Cerebellar cortex (tissue), 1 donor: ENCODE data around the gene MIPOL1.
A peak's percentile ranks its signal among the peaks of the same experiment; 100 is the strongest.

Experiments used
- DNase-seq: peaks from one replicate; pipeline ENCODE4 v3.0.0-alpha.2; 2015; ENCODE audit warnings: low spot score

Gene MIPOL1

DNA sequence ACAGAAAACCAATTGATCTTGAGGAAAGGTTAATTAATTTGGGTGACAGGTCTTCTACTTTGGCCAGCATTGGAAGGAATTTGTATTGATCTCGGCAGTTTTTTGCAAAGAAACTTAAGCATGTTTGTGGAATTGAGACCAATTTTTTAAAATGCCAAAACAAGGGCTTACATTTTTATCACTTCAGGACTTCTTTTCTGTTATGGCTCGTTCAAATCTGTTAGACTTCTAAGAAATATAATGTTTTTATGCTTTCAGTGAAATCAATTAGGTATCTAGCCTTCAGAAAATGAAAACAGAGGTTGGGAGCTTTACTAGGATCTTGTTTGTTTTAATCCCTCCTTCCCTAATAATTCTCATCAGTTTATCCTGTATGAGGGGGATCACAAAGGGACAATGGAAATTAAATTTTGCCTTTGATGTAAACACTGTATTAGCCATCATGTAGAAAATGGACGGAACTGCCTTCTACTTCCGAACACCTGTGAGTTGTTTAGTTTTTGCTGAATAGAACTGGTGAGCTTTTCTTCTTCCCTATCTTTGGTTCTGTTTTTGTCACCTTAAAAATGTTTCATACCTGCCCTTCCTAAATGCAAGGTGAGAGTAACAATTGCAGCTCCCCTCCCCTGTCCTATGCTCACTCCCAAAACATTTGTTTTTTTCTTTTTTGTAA lies 389.5 kb downstream of the MIPOL1 start:
- DNase-seq, result no peak

DNA sequence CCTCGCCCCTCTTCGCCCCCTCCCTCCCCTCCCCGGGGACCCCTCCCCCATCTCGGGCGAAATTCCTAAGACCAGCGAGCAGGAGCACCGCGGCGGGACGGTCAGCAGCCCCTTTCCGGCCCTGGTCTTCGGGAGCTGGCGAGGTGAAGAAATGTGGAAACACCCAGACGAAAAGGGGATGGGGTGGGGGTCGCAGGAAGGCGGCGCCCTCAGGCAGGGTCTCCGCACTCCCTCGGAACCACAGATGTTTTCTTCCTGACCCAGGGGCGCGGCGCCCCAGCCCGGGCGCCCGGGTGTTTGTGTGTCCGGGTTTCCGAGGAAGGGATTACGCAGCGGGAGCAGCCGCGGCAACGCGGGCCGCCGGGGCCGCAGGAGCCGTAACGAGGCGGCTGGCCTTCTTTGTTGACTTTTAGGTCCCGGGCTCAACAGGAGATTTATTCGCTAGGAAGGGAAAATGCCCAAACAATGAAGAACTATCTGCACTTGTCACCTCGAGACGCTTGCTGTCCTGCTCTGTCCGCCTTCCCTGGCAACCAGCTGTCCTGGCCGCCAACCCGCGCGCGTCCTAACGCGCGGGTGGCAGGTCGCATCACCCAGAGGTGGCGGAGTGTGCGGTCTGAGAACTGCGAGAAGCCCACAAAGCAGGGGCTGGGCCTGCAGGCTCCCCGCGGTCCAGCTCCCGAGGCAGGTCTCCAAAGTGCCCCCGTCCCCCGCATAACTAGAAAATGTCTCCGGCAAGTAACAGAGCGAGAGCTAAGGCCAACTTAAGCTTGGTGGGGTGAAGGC lies 390.3 kb downstream of the MIPOL1 start:
- no peak for DNase-seq

DNA sequence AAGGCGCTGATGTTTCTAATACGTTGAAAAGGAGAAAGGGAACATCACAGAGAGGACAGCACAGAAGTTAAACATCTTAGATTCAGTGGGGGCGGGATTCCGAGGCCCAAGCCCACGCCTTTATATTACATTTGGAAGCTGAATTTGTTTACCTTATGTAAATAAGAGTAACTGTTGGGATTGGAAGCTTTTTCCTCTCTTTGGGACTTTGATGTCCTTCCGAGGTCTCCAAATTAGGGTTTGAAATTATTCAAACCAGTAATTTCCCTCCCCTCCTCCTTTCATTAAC lies 390.9 kb downstream of the MIPOL1 start:
- DNase-seq, result no peak

DNA sequence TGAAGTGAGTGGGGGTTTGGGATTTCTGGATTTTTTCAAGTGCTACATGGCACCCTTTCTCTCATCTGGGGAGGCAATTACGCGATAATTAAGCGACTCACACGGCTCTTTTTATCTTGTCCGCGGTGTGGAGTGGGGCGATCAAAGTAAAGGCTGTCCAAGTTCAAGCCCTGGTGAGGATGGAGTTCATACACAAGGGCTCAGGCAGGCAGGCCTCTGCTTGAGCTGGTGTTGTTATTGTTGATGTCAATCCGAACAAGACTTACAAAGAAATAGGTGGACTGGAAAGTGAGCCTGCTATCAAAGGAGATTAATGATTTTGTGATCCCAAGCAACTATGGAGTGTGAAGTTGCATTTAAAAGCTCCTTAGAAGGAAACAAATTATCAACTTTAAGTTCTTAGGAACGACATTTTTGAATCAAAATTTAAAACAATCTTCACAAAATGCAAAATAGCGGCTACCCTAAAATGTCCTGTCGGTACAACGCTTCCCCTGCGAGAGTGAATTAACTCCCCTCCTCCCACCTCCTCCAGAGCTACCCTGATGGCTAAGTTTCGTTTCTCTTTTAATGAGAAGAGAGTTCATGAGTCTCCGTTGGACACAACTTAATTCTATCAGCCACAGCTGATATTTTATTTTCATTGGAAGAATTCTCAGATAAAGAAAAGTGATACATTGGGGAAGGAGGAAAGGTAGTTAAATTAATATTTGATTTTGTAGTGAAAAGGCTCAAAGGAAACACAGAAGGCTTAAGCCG lies 391.4 kb downstream of the MIPOL1 start:
- DNase-seq, result no peak

DNA sequence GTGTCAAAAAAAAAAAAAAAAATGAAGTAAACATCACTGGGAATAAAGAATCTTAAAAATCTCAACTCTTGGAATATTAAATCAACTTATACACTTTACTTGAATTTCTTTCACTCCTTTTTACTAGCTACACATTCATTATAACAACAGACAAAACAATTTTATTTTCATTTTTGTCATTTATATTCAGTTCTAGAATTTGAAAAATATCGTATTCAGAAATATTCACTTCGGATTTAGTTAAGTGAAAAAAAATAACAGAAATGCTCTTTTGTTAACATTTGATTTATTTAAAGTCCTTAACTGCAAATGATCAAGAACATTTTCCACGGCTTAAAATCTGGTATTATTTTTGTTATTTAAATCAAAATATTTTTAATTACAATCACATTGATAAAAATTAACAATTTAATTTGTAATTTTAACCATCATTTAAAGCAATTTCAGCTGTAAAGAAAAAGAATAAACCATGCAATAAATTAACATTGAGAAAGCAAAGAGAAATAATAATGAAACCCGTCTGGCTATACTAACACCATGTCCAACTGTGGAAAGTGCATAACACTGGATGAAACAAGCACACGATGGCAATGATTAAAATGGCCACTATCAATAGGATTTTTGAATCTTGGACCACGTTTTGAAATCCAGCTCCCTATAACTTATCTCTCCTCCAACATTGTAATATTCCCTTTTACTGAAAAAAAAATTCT lies 392.1 kb downstream of the MIPOL1 start:
- no peak for DNase-seq

DNA sequence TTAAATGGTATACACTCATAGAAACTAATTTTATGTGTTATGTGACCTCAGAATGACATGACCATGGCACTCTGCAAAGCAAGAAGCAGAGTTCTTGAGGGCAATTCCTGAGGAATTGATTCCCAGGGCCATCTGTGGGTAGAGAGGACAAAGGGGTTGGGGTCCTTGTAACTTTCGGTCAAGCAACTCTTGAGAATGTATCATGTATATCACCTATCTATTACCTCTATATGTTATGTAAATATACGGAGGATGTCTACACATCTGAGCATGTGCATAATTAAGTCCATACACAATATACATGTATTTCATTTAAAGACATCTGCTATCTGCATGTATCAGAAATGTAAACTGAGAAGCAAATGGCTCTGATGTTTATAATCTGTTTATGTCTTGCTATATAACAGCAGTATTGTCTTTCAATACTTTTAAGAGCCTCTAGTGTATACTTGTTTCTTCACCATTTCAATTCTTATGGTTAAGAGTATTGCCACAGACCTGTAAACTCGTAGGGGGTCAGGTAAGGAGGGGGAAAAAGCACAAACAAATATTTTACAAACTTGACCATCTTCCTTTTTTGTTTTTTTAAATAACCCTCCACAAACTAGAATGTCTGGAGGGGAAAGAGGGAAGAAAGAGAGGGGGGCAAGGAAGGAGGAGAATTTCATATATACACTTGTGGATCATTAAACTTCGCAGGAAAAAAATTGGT lies 392.8 kb downstream of the MIPOL1 start:
- DNase-seq, result no peak

DNA sequence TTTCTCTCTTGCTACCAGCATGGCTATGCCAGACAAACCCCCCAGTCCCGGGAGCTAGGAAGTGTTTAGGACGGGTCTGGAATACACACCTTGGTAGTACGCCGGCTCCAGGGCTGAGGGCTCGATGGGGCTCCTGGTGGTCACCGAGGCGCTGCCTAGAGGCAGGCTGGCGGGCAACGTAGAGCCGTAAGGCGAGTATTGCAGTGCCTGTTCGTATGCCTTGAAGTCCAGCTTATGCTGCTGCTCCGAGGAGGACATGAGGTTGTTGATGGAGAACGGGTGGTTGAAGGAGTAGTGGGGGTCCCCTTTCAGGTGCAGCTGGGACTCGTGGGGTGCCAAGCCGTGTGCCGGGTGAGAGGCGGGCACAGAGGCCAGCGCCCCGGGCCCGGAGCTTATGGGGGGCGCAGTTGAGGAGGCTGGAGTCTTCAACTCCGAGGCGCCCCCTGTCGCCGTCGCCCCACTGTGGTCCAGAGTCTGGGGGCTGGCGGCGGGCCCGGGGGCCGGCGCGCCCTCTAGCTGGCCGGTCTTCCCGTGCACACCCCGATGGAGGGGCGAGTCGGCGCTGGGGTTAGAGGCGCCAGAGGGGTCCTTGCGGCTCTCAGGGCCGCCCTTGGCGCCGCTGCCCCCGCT lies 393.7 kb downstream of the MIPOL1 start:
- DNase-seq, result no peak

DNA sequence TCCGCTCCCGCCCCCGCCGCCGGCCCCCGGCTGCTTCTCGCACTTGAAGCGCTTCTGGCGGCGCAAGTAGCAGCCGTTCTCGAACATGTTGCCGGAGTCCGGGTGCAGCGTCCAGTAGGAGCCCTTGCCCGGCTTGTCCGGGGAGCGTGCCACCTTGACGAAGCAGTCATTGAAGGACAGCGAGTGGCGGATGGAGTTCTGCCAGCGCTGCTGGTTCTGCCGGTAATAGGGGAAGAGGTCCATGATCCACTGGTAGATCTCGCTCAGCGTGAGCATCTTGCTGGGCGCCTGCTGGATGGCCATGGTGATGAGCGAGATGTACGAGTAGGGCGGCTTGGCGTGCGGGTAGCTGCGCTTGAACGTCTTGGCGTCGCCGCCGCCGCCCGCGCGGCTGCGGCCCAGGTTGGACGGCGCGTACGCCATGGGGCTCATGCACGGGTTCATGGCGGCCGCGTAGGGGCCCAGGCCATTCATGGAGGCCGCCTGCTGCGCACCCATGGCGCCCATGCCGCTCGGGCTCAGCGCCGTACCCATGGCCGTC lies 394.3 kb downstream of the MIPOL1 start:
- DNase-seq, result no peak

DNA sequence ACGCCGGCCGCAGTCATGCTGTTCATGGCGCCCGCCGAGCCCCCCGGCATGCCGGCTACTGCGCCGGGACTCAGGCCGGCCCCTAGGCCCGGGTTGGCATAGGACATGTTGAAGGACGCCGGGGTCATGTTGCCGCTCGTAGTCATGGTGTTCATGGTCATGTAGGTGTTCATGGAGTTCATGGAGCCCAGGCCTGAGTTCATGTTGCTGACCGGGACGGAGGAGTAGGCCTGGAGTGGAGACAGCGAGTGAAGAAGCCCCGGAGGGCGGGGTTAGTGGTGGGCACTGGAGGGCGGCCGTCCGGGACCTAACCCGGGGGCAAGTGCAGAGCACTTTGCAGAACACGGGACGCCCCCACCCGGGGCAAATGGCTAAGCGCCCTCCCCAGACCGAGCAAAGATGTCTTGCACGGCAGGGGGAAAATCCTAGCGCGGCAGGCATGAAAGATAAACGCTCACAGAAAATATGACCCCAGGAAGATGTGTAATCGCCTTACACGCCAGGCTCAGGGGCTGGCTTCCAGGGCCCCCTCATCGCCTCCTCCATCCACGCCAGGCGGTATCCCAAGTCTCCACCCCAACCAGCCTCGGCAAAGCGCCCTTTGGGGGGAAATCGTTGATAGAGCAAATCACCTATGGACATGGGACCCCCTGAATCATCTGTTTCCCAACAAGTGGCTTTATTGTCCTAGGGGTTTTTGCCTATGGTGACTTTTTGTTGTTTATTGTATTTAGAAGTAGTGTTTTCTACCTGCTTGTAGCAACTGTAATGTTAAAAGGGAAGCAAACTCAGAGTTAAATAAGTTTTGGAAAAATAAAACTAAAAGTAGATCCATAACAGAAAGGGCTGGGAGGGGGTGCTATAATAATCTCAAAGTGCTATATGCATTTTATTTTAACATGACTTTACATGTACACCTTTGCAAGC lies 395.0 kb downstream of the MIPOL1 start:
- DNase-seq, result no peak

DNA sequence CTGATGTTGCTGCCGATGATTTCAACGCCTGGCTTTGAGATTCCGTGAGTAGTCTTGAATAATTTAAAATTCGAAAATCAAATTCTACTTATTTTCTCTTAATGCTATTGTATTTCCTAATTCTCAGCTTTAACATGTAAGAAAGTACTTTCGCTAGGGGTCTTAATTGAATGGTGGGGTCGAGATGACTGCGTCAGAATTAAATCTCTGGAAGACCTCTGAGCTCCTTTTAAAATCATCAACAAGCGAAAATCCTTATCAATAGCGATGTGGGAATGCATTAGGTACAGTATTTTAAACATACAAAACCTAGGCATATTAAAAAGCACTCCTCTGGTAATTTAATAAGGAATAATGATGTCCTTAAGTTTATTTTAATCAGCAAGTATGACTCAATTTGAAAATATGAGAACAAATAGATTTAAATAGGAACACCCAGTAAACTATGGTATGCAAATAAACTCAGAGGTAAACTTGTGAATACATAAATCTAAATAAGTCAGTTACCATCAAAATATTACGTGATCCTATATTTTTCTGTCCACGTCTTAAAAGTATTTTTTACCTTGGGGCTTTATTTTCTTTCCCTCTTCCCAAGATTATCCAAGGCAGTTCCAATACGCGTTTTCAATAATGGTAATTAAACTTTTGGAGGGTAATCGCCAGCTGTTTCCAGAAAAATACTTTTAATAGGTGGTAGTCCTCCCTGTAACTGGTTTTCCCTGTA lies 395.9 kb downstream of the MIPOL1 start:
- DNase-seq, result no peak

DNA sequence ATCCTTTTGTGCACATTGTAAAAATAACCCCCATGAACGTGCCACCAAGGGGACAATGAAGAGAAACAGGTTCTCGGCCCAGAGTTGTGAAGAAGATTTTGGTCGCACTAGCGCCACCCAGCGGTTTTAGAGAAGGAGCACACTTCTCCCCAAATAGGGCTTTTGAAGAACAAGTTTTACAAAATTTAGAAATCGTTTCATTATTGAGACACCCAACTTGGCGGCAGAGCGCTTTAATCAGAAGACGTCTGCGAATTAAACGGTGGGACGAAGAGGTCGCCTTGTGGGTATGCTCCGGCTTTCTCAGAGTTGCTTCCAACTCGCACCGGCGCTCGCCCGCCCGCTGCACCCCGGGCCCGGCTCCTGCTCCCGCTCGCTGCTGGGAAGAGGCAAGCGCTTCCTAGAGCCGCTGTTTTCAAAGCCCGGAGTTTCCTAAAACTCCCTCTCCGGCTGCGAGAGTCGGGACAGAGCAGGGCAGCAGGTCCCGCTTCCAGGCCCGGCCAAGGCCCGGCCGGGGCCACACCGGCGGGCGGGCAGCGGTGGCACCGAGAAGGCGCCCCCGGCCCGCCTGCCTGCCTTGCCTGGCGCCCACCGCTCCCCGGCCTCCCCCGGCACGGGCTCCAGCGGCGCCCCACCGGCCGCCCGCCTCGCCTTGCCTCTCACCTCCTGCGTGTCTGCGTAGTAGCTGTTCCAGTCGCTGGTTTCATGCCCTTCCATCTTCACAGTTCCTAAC lies 396.7 kb downstream of the MIPOL1 start:
- DNase-seq, result peak; percentile 70

DNA sequence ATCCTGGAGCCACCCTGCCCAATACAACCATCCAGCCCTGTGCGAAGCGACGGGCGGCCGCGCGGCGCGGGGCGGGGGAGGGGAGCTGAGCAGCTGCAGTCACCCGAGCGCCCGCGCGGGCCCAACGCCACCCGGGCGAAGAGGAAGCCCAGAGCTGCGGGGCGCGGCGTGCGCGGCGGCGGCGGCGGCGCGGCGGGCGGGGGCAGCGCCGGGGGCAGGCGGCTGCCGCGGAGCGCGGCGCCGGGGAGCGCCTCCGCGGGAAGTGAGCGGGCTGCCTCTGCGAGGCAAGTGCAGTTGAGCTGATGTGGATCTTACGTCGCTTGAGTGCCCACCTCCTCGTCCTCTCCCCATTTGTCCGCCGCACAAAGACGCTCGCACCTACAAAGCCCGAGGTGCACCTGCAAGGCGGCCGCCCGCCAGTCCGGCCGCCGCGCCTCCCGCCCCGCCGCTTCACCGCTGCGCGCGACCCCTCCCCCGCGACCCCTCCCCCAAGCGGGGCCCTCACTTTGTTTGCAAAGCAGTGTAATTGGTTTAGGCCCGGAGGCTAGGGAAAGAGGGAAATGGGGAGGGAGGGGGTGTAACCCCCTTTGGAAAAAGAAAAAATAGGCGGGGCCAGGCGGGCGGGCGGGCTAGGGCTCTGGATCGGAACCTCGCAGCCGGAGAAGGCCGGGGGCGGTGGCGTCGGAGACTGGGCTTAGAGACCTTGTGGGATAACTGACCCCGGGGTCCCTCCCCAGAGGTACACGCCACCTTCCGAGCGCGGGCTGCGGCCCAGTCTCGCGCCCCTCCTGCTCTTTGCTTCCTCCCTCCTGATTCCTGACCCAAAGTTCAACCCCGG lies 397.5 kb downstream of the MIPOL1 start, which contains the start of the genes FOXA1 and TTC6:
Gene FOXA1 (minus strand): TSS at position 279 of the 838 bp plus-strand sequence. CDS start 277 bp downstream, at position 2.
Gene TTC6 (plus strand): TSS at position 659 of the 838 bp plus-strand sequence. CDS start 26,436 bp downstream, outside the sequence.
- no peak for DNase-seq

DNA sequence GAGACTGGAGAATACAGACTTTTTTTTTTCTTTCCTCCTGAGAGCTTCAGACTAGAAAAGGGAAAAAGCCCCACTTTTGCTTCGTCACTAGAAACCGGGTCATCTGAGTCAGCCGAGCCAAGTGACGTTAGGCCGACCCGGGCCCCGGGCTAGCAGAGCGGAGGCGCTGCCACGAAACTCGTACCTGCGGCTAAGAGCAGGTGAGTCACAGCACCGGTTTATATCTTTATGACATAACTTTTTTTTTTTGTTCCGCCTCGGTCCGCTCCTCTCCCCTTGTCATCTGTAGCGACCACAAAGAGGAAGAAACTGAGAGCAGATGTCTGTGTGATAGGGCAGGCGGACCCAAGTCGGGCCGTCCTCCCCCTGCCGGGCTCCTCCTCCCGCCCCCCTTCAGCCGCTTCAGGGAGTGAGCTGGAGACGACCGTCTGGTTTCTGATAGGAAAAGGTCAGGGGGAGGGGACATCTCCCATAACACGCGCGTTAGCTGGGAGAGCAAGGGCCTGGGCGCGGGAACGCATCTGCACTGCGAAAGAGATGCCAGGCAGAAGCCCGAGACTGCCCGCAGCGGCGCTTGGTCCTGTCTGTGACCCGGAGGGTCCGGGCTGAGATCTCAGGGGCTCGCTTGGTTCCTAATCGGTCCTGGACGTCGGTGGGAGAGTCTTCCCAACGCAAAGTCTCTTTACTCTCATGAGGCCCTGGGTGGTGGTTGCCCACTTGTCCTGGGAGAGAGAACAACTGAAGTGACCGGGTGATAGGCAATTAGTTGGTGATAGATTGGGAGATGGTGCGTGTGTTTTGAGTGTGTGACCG lies 398.3 kb downstream of the MIPOL1 start:
- DNase-seq, result no peak

DNA sequence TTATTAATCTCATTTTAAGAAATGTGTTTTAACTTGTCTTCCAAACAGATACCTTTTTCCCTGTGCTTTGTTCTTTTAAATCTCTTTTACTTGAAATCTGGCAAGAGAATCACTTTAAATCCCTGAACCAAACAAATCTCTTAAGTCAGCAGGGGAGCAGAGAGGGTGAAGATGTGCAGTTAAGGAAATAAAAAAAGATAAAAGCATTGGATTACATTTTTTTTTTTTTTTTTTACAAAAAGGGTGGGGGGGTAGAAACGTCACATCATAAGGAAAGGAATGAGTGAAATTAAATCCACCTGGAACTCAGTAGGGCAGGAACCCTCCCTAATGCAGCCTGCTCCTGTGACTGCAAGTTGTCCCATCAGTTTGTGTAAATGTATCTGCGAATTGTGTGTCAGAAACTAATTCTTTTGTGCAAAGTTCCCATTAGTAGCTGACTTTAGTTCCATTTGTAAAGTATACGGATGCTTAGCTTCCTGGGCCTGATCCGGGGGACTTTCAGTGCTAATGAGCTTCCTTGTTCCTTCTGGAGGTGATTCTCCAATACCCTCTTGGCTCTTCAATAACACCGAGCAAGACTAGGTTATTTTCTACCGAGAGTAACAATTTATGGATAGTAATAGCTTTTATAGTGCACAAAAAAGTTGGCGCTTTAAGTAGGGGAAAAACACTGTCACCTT lies 399.2 kb downstream of the MIPOL1 start:
- DNase-seq, result no peak

DNA sequence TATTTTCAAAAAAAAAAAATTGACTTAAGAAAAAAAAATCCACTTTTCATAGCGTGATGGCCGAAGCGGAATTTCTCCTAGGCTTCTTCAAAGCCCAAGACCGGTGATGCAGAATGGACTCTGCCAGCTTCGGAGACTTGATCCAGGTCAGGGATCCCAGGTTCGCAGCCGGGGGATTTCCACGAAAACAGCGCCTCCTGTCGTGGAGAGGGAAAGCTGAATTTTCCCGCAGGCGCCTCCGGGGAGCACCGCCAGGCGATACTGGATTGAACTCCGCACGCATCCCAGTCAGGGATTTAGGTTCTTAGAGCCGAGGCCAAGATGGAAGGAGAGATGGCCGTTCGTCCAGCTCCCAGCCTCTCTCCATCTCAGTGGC lies 399.8 kb downstream of the MIPOL1 start:
- DNase-seq, result no peak
